Measurements from ENCODE around the gene MSI1. TPM values are rescaled to one million over a fixed set of nuclear protein-coding genes. Genes with fewer than 3 reads are reported as not detected.
A peak's percentile ranks its signal among the peaks of the same experiment; 100 is the strongest.

The MSI1 gene
- polyA plus RNA-seq, 2 of the 4 experiments (the other 2 are of a cell fraction), result 0.72 to 1.9 TPM

GRCh38 chr12:120327593-120327992 lies 41.4 kb downstream of the MSI1 start, which contains the start of gene PLA2G1B:
TSS of gene PLA2G1B (minus strand) at chr12:120327779. CDS start at chr12:120327753, 26 bp downstream.
- no peak within 1 kb of the TSS for H3K4me3 ChIP-seq
- no peak within 1 kb of the TSS for H3K4me2 ChIP-seq
- ChIA-PET POLR2A (no interaction called here), CTCF (interaction anchor here (0.8 to 2.9 kb wide), 9 partner anchors 8 to 193 kb away, joined by 3 to 13 read pairs (median 4); partner anchors contain the start of gene SIRT4)
- no peak within 1 kb of the TSS for H3K27ac ChIP-seq
- no peak for DNase-seq (ENCODE audit: low read depth in 1 of 2, low spot score in 1 of 2)
- ATAC-seq, result no peak
- WGBS (ENCODE audit: missing lambda C conversion rate), result 58% methylated on average over 5 of the region's 5 CpGs
- H3K9me3 ChIP-seq, result no peaks in the 10 kb centered on the region
- no peaks in the 10 kb centered on the region for H3K4me1 ChIP-seq
- TF ChIP-seq SMC3 (IDR thresholded peaks at IDR 0.05), result no peak
- TF ChIP-seq CEBPB (IDR thresholded peaks at IDR 0.05), result no peak
- no peak for TF ChIP-seq KDM1A (IDR thresholded peaks at IDR 0.05; ENCODE audit: low read depth)
- TF ChIP-seq, protein P1, sequence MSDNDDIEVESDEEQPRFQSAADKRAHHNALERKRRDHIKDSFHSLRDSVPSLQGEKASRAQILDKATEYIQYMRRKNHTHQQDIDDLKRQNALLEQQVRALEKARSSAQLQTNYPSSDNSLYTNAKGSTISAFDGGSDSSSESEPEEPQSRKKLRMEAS (IDR thresholded peaks at IDR 0.05), result no peak
- no peak for TF ChIP-seq E2F6 (IDR thresholded peaks at IDR 0.05; ENCODE audit: borderline replicate concordance, low read depth)
- TF ChIP-seq, protein P2, sequence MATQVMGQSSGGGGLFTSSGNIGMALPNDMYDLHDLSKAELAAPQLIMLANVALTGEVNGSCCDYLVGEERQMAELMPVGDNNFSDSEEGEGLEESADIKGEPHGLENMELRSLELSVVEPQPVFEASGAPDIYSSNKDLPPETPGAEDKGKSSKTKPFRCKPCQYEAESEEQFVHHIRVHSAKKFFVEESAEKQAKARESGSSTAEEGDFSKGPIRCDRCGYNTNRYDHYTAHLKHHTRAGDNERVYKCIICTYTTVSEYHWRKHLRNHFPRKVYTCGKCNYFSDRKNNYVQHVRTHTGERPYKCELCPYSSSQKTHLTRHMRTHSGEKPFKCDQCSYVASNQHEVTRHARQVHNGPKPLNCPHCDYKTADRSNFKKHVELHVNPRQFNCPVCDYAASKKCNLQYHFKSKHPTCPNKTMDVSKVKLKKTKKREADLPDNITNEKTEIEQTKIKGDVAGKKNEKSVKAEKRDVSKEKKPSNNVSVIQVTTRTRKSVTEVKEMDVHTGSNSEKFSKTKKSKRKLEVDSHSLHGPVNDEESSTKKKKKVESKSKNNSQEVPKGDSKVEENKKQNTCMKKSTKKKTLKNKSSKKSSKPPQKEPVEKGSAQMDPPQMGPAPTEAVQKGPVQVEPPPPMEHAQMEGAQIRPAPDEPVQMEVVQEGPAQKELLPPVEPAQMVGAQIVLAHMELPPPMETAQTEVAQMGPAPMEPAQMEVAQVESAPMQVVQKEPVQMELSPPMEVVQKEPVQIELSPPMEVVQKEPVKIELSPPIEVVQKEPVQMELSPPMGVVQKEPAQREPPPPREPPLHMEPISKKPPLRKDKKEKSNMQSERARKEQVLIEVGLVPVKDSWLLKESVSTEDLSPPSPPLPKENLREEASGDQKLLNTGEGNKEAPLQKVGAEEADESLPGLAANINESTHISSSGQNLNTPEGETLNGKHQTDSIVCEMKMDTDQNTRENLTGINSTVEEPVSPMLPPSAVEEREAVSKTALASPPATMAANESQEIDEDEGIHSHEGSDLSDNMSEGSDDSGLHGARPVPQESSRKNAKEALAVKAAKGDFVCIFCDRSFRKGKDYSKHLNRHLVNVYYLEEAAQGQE (IDR thresholded peaks at IDR 0.05), result no peak
- no peak for TF ChIP-seq PHF8 (IDR thresholded peaks at IDR 0.05; ENCODE audit: borderline replicate concordance, low read depth)
- TF ChIP-seq, protein P3, sequence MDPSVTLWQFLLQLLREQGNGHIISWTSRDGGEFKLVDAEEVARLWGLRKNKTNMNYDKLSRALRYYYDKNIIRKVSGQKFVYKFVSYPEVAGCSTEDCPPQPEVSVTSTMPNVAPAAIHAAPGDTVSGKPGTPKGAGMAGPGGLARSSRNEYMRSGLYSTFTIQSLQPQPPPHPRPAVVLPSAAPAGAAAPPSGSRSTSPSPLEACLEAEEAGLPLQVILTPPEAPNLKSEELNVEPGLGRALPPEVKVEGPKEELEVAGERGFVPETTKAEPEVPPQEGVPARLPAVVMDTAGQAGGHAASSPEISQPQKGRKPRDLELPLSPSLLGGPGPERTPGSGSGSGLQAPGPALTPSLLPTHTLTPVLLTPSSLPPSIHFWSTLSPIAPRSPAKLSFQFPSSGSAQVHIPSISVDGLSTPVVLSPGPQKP (IDR thresholded peaks at IDR 0.05; ENCODE audit: low read depth, low read length), result no peak
- FAIRE-seq, result no peak

- ChIA-PET POLR2A (interaction anchor here (0.5 to 0.9 kb wide), 2 partner anchors 34 to 47 kb away, joined by 3 read pairs; no protein-coding TSS in a partner anchor), CTCF (interaction anchor here (0.6 to 1.9 kb wide), 24 partner anchors 8 to 973 kb away, joined by 3 to 13 read pairs (median 4); partner anchors contain the start of genes RNU4-1, SIRT4 and SRSF9)
- peaks cover 20% of the 10 kb centered on the region for H3K4me1 ChIP-seq
- ATAC-seq (no peak), DNase-seq (ENCODE audit: low read depth in 1 of 2, low spot score in 1 of 2) (no peak), FAIRE-seq (no peak)
- 67% methylated on average over 9 of the region's 9 CpGs for WGBS (ENCODE audit: missing lambda C conversion rate)
- H3K4me3 ChIP-seq, result no peak overlapping the region
- TF ChIP-seq, protein P4, sequence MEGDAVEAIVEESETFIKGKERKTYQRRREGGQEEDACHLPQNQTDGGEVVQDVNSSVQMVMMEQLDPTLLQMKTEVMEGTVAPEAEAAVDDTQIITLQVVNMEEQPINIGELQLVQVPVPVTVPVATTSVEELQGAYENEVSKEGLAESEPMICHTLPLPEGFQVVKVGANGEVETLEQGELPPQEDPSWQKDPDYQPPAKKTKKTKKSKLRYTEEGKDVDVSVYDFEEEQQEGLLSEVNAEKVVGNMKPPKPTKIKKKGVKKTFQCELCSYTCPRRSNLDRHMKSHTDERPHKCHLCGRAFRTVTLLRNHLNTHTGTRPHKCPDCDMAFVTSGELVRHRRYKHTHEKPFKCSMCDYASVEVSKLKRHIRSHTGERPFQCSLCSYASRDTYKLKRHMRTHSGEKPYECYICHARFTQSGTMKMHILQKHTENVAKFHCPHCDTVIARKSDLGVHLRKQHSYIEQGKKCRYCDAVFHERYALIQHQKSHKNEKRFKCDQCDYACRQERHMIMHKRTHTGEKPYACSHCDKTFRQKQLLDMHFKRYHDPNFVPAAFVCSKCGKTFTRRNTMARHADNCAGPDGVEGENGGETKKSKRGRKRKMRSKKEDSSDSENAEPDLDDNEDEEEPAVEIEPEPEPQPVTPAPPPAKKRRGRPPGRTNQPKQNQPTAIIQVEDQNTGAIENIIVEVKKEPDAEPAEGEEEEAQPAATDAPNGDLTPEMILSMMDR (IDR thresholded peaks at IDR 0.05), result no peak
- TF ChIP-seq EHMT2 (IDR thresholded peaks at IDR 0.05; ENCODE audit: low read depth) (no peak), EP300 (IDR thresholded peaks at IDR 0.05) (no peak), ZC3H11A (IDR thresholded peaks at IDR 0.05) (no peak), RAD21 (conservative IDR thresholded peaks at IDR 0.05 in 1 of 2, IDR thresholded peaks at IDR 0.05 in 1 of 2) (no peak), HOXA7 (CRISPR knock-in tag; IDR thresholded peaks at IDR 0.05) (no peak), NPAS2 (CRISPR knock-in tag; IDR thresholded peaks at IDR 0.05; ENCODE audit: borderline replicate concordance) (no peak), JUNB (IDR thresholded peaks at IDR 0.05) (no peak), FOSB (CRISPR knock-in tag; IDR thresholded peaks at IDR 0.05) (no peak), ATOH8 (CRISPR knock-in tag; IDR thresholded peaks at IDR 0.05; ENCODE audit: low read depth) (no peak), RNF2 (IDR thresholded peaks at IDR 0.05; ENCODE audit: borderline replicate concordance, low read depth) (no peak), JUN (IDR thresholded peaks at IDR 0.05) (no peak), FOXS1 (CRISPR knock-in tag; IDR thresholded peaks at IDR 0.05) (no peak), HOXB13 (CRISPR knock-in tag; IDR thresholded peaks at IDR 0.05; ENCODE audit: low read depth) (no peak), SREBF2 (IDR thresholded peaks at IDR 0.05) (no peak), ZFP36 (IDR thresholded peaks at IDR 0.05; ENCODE audit: borderline replicate concordance, partially characterized antibody) (no peak)
- TF ChIP-seq, protein P3 (IDR thresholded peaks at IDR 0.05; ENCODE audit: low read depth, low read length), result no peak
- TF ChIP-seq, protein P5, sequence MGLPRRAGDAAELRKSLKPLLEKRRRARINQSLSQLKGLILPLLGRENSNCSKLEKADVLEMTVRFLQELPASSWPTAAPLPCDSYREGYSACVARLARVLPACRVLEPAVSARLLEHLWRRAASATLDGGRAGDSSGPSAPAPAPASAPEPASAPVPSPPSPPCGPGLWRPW (IDR thresholded peaks at IDR 0.05), result no peak
- no peaks in the 10 kb centered on the region for H3K9me3 ChIP-seq
- no peak overlapping the region for H3K27ac ChIP-seq
- peak overlapping the region; percentile 97 for H3K4me2 ChIP-seq
Observed at GRCh38 chr12:120324841-120325417, 44.0 kb downstream of the MSI1 start.

All from A549 (cell line).